Measurements from ENCODE around the gene NELL2.

DNA sequence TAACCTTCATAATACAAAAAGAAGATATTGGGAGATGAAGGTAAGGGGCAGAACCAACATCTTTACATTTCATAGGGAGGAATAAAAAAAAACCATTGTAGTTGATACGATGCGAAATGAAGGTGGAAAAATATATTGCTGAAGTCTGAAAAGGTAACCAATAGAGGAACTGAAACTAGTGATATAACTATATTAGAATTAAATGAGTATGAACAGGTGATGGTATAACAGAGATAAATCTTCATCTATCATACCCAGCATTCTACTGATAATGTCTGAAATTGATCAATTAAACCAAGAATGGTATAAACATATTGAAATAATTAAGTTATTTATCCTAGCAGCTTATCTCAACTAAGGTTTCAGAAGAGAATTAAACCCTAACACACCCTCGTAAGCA, 332.1 kb downstream of the NELL2 start:
- TF ChIP-seq EZH2 (IDR thresholded peaks at IDR 0.05; ENCODE audit: low read length, missing control alignments) = no peak
- TF ChIP-seq, protein P1, sequence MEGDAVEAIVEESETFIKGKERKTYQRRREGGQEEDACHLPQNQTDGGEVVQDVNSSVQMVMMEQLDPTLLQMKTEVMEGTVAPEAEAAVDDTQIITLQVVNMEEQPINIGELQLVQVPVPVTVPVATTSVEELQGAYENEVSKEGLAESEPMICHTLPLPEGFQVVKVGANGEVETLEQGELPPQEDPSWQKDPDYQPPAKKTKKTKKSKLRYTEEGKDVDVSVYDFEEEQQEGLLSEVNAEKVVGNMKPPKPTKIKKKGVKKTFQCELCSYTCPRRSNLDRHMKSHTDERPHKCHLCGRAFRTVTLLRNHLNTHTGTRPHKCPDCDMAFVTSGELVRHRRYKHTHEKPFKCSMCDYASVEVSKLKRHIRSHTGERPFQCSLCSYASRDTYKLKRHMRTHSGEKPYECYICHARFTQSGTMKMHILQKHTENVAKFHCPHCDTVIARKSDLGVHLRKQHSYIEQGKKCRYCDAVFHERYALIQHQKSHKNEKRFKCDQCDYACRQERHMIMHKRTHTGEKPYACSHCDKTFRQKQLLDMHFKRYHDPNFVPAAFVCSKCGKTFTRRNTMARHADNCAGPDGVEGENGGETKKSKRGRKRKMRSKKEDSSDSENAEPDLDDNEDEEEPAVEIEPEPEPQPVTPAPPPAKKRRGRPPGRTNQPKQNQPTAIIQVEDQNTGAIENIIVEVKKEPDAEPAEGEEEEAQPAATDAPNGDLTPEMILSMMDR (conservative IDR thresholded peaks at IDR 0.05 in 1 of 2, IDR thresholded peaks at IDR 0.05 in 1 of 2; ENCODE audit: low read depth in 1 of 2, low read length in 2 of 2) = no peak
